ENCODE results near the gene SNX5. TPM values are rescaled to one million over a fixed set of nuclear protein-coding genes. Genes with fewer than 3 reads are reported as not detected.

The SNX5 gene
- total and polyA plus RNA-seq, 2 of the 13 experiments (the other 11 are each of a cell fraction or from before 2014, with no cell fraction given): 664 to 1,040 TPM

- TF ChIP-seq NRL (CRISPR knock-in tag; IDR thresholded peaks at IDR 0.05; ENCODE audit: borderline replicate concordance) (peak; percentile 90), ZFP36 (IDR thresholded peaks at IDR 0.05; ENCODE audit: borderline replicate concordance, low read depth, low read length, partially characterized antibody) (peak; percentile 47), AGO1 (IDR thresholded peaks at IDR 0.05; ENCODE audit: low read depth, low read length, poor library complexity, severe bottlenecking) (peak; percentile 91), BRD4 (CRISPR knock-in tag; IDR thresholded peaks at IDR 0.05) (peak; percentile 99), ZNF547 (CRISPR knock-in tag; IDR thresholded peaks at IDR 0.05) (peak; percentile 96), SIX4 (CRISPR knock-in tag; IDR thresholded peaks at IDR 0.05) (peak; percentile 67), CENPT (CRISPR knock-in tag; IDR thresholded peaks at IDR 0.05; ENCODE audit: low read depth) (peak; percentile 91; the same call in 1 of the 2 replicates), NPAS2 (CRISPR knock-in tag; IDR thresholded peaks at IDR 0.05; ENCODE audit: borderline replicate concordance) (no peak), CEBPZ (IDR thresholded peaks at IDR 0.05; ENCODE audit: low read length) (no peak), TEAD2 (CRISPR knock-in tag; IDR thresholded peaks at IDR 0.05) (peak; percentile 47; the same call in 1 of the 2 replicates), ZNF234 (CRISPR knock-in tag; conservative IDR thresholded peaks at IDR 0.05) (peak; percentile 93; the same call in 1 of the 2 replicates), ZNF563 (CRISPR knock-in tag; IDR thresholded peaks at IDR 0.05) (peak; percentile 95; the same call in 1 of the 2 replicates), MATR3 (CRISPR knock-in tag; IDR thresholded peaks at IDR 0.05) (no peak), ZNF430 (CRISPR knock-in tag; IDR thresholded peaks at IDR 0.05) (peak; percentile 99)
- TF ChIP-seq, protein P1, sequence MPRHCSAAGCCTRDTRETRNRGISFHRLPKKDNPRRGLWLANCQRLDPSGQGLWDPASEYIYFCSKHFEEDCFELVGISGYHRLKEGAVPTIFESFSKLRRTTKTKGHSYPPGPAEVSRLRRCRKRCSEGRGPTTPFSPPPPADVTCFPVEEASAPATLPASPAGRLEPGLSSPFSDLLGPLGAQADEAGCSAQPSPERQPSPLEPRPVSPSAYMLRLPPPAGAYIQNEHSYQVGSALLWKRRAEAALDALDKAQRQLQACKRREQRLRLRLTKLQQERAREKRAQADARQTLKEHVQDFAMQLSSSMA (CRISPR knock-in tag; IDR thresholded peaks at IDR 0.05): peak; percentile 92
- TF ChIP-seq, protein P2, sequence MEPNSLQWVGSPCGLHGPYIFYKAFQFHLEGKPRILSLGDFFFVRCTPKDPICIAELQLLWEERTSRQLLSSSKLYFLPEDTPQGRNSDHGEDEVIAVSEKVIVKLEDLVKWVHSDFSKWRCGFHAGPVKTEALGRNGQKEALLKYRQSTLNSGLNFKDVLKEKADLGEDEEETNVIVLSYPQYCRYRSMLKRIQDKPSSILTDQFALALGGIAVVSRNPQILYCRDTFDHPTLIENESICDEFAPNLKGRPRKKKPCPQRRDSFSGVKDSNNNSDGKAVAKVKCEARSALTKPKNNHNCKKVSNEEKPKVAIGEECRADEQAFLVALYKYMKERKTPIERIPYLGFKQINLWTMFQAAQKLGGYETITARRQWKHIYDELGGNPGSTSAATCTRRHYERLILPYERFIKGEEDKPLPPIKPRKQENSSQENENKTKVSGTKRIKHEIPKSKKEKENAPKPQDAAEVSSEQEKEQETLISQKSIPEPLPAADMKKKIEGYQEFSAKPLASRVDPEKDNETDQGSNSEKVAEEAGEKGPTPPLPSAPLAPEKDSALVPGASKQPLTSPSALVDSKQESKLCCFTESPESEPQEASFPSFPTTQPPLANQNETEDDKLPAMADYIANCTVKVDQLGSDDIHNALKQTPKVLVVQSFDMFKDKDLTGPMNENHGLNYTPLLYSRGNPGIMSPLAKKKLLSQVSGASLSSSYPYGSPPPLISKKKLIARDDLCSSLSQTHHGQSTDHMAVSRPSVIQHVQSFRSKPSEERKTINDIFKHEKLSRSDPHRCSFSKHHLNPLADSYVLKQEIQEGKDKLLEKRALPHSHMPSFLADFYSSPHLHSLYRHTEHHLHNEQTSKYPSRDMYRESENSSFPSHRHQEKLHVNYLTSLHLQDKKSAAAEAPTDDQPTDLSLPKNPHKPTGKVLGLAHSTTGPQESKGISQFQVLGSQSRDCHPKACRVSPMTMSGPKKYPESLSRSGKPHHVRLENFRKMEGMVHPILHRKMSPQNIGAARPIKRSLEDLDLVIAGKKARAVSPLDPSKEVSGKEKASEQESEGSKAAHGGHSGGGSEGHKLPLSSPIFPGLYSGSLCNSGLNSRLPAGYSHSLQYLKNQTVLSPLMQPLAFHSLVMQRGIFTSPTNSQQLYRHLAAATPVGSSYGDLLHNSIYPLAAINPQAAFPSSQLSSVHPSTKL (CRISPR knock-in tag; IDR thresholded peaks at IDR 0.05): peak; percentile 85
- TF ChIP-seq, protein P3, sequence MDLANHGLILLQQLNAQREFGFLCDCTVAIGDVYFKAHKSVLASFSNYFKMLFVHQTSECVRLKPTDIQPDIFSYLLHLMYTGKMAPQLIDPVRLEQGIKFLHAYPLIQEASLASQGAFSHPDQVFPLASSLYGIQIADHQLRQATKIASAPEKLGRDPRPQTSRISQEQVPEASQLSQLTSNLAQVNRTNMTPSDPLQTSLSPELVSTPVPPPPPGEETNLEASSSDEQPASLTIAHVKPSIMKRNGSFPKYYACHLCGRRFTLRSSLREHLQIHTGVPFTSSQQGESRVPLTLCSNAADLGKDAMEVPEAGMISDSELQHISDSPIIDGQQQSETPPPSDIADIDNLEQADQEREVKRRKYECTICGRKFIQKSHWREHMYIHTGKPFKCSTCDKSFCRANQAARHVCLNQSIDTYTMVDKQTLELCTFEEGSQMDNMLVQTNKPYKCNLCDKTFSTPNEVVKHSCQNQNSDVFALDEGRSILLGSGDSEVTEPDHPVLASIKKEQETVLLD (CRISPR knock-in tag; IDR thresholded peaks at IDR 0.05; ENCODE audit: low read depth): peak; percentile 97
- TF ChIP-seq, protein P4, sequence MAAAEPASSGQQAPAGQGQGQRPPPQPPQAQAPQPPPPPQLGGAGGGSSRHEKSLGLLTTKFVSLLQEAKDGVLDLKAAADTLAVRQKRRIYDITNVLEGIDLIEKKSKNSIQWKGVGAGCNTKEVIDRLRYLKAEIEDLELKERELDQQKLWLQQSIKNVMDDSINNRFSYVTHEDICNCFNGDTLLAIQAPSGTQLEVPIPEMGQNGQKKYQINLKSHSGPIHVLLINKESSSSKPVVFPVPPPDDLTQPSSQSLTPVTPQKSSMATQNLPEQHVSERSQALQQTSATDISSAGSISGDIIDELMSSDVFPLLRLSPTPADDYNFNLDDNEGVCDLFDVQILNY (CRISPR knock-in tag; conservative IDR thresholded peaks at IDR 0.05): peak; percentile 98
Observed at GRCh38 chr20:17968366-17969277, at the start of gene SNX5, which contains the start of gene MGME1 (continued).
